ENCODE data around the gene NCLN.
"Not testable (repeated sequence)": the region's sequence is repeated elsewhere in the genome, so short reads cannot be mapped to it uniquely, and the experiment has no call there.

Gene NCLN

GRCh38 chr19:3235604-3236003 is 49.9 kb downstream of the NCLN start:
- H3K9me3 Mint-ChIP-seq; H3K27ac Mint-ChIP-seq (ENCODE audit: low read depth); H3K4me3 Mint-ChIP-seq; DNase-seq (ENCODE audit: low spot score in 2 of 2); H3K36me3 Mint-ChIP-seq (ENCODE audit: insufficient read depth); H3K4me1 Mint-ChIP-seq; ATAC-seq (replicated peaks; ENCODE audit: extremely low read depth, poor library complexity, severe bottlenecking): not testable (repeated sequence)
- H3K27me3 Mint-ChIP-seq: peaks cover 29% of the 10 kb centered on the region

- Mint-ChIP-seq H3K27ac (ENCODE audit: low read depth) (no peak overlapping the region), H3K4me3 (no peak overlapping the region), H3K9me3 (no peaks in the 10 kb centered on the region), H3K36me3 (ENCODE audit: insufficient read depth) (no peaks in the 10 kb centered on the region), H3K27me3 (peaks cover 29% of the 10 kb centered on the region), H3K4me1 (no peaks in the 10 kb centered on the region)
- ATAC-seq (replicated peaks; ENCODE audit: extremely low read depth, poor library complexity, severe bottlenecking) (no peak), DNase-seq (ENCODE audit: low spot score in 2 of 2) (no peak)
Measured at GRCh38 chr19:3236272-3236671, 50.5 kb downstream of the NCLN start.

GRCh38 chr19:3238066-3238561 is 52.4 kb downstream of the NCLN start:
- peaks cover 27% of the 10 kb centered on the region for H3K27me3 Mint-ChIP-seq
- ATAC-seq (replicated peaks; ENCODE audit: extremely low read depth, poor library complexity, severe bottlenecking) (no peak), DNase-seq (ENCODE audit: low spot score in 2 of 2) (no peak)
- no peaks in the 10 kb centered on the region for H3K4me1 Mint-ChIP-seq
- no peaks in the 10 kb centered on the region for H3K9me3 Mint-ChIP-seq
- no peak overlapping the region for H3K27ac Mint-ChIP-seq (ENCODE audit: low read depth)
- no peaks in the 10 kb centered on the region for H3K36me3 Mint-ChIP-seq (ENCODE audit: insufficient read depth)
- H3K4me3 Mint-ChIP-seq: no peak overlapping the region

GRCh38 chr19:3239367-3239766 is 53.6 kb downstream of the NCLN start:
- DNase-seq (ENCODE audit: low spot score in 2 of 2): no peak
- Mint-ChIP-seq H3K36me3 (ENCODE audit: insufficient read depth) (no peaks in the 10 kb centered on the region), H3K4me1 (no peaks in the 10 kb centered on the region), H3K9me3 (no peaks in the 10 kb centered on the region), H3K27me3 (peaks cover 18% of the 10 kb centered on the region), H3K27ac (ENCODE audit: low read depth) (no peak overlapping the region), H3K4me3 (no peak overlapping the region)
- ATAC-seq (replicated peaks; ENCODE audit: extremely low read depth, poor library complexity, severe bottlenecking): no peak

- Mint-ChIP-seq H3K4me1 (no peaks in the 10 kb centered on the region), H3K4me3 (no peak overlapping the region), H3K27ac (ENCODE audit: low read depth) (no peak overlapping the region), H3K27me3 (peaks cover 15% of the 10 kb centered on the region), H3K36me3 (ENCODE audit: insufficient read depth) (no peaks in the 10 kb centered on the region), H3K9me3 (no peaks in the 10 kb centered on the region)
- peak in 1 of 2 donors; percentile 30 for DNase-seq (ENCODE audit: low spot score in 2 of 2)
- no peak for ATAC-seq (replicated peaks; ENCODE audit: extremely low read depth, poor library complexity, severe bottlenecking)
Measured at GRCh38 chr19:3243819-3244700, 58.3 kb downstream of the NCLN start.

GRCh38 chr19:3245050-3245449 is 59.3 kb downstream of the NCLN start:
- Mint-ChIP-seq H3K27me3 (peaks cover 17% of the 10 kb centered on the region), H3K4me3 (no peak overlapping the region), H3K9me3 (no peaks in the 10 kb centered on the region), H3K27ac (ENCODE audit: low read depth) (no peak overlapping the region), H3K36me3 (ENCODE audit: insufficient read depth) (no peaks in the 10 kb centered on the region), H3K4me1 (no peaks in the 10 kb centered on the region)
- ATAC-seq (replicated peaks; ENCODE audit: extremely low read depth, poor library complexity, severe bottlenecking) (no peak), DNase-seq (ENCODE audit: low spot score in 2 of 2) (no peak)

GRCh38 chr19:3248728-3249326 is 63.1 kb downstream of the NCLN start:
- no peaks in the 10 kb centered on the region for H3K9me3 Mint-ChIP-seq
- no peaks in the 10 kb centered on the region for H3K4me1 Mint-ChIP-seq
- H3K27ac Mint-ChIP-seq (ENCODE audit: low read depth): no peak overlapping the region
- ATAC-seq (replicated peaks; ENCODE audit: extremely low read depth, poor library complexity, severe bottlenecking): no peak
- no peak overlapping the region for H3K4me3 Mint-ChIP-seq
- DNase-seq (ENCODE audit: low spot score in 2 of 2): no peak
- H3K27me3 Mint-ChIP-seq: peaks cover 26% of the 10 kb centered on the region
- H3K36me3 Mint-ChIP-seq (ENCODE audit: insufficient read depth): no peaks in the 10 kb centered on the region

GRCh38 chr19:3249408-3249807 is 63.7 kb downstream of the NCLN start:
- Mint-ChIP-seq H3K27me3 (peaks cover 26% of the 10 kb centered on the region), H3K27ac (ENCODE audit: low read depth) (no peak overlapping the region), H3K4me3 (no peak overlapping the region), H3K4me1 (no peaks in the 10 kb centered on the region), H3K9me3 (peaks cover 2% of the 10 kb centered on the region), H3K36me3 (ENCODE audit: insufficient read depth) (no peaks in the 10 kb centered on the region)
- DNase-seq (ENCODE audit: low spot score in 2 of 2) (no peak), ATAC-seq (replicated peaks; ENCODE audit: extremely low read depth, poor library complexity, severe bottlenecking) (no peak)

- Mint-ChIP-seq H3K27me3 (peaks cover 26% of the 10 kb centered on the region), H3K36me3 (ENCODE audit: insufficient read depth) (no peaks in the 10 kb centered on the region), H3K4me3 (no peak overlapping the region), H3K27ac (ENCODE audit: low read depth) (no peak overlapping the region), H3K9me3 (peaks cover 7% of the 10 kb centered on the region), H3K4me1 (no peaks in the 10 kb centered on the region)
- DNase-seq (ENCODE audit: low spot score in 2 of 2) (no peak), ATAC-seq (replicated peaks; ENCODE audit: extremely low read depth, poor library complexity, severe bottlenecking) (no peak)
Measured at GRCh38 chr19:3250675-3251074, 64.9 kb downstream of the NCLN start.

- H3K27me3 Mint-ChIP-seq: peaks cover 26% of the 10 kb centered on the region
- no peak overlapping the region for H3K27ac Mint-ChIP-seq (ENCODE audit: low read depth)
- H3K9me3 Mint-ChIP-seq: peaks cover 7% of the 10 kb centered on the region
- no peak for ATAC-seq (replicated peaks; ENCODE audit: extremely low read depth, poor library complexity, severe bottlenecking)
- no peak overlapping the region for H3K4me3 Mint-ChIP-seq
- H3K4me1 Mint-ChIP-seq: no peaks in the 10 kb centered on the region
- no peak for DNase-seq (ENCODE audit: low spot score in 2 of 2)
- H3K36me3 Mint-ChIP-seq (ENCODE audit: insufficient read depth): no peaks in the 10 kb centered on the region
Measured at GRCh38 chr19:3251229-3251628, 65.5 kb downstream of the NCLN start.

- H3K4me3 Mint-ChIP-seq: no peak overlapping the region
- peaks cover 7% of the 10 kb centered on the region for H3K9me3 Mint-ChIP-seq
- H3K27ac Mint-ChIP-seq (ENCODE audit: low read depth): no peak overlapping the region
- no peaks in the 10 kb centered on the region for H3K36me3 Mint-ChIP-seq (ENCODE audit: insufficient read depth)
- ATAC-seq (replicated peaks; ENCODE audit: extremely low read depth, poor library complexity, severe bottlenecking): no peak
- DNase-seq (ENCODE audit: low spot score in 2 of 2): no peak
- H3K27me3 Mint-ChIP-seq: peaks cover 26% of the 10 kb centered on the region
- no peaks in the 10 kb centered on the region for H3K4me1 Mint-ChIP-seq
Measured at GRCh38 chr19:3252650-3253049, 66.9 kb downstream of the NCLN start.

- Mint-ChIP-seq H3K27me3 (peaks cover 26% of the 10 kb centered on the region), H3K9me3 (peaks cover 7% of the 10 kb centered on the region), H3K4me3 (no peak overlapping the region), H3K4me1 (no peaks in the 10 kb centered on the region), H3K36me3 (ENCODE audit: insufficient read depth) (no peaks in the 10 kb centered on the region), H3K27ac (ENCODE audit: low read depth) (no peak overlapping the region)
- DNase-seq (ENCODE audit: low spot score in 2 of 2) (no peak), ATAC-seq (replicated peaks; ENCODE audit: extremely low read depth, poor library complexity, severe bottlenecking) (no peak)
Measured at GRCh38 chr19:3253270-3253669, 67.5 kb downstream of the NCLN start.

GRCh38 chr19:3254520-3254919 is 68.8 kb downstream of the NCLN start:
- Mint-ChIP-seq H3K27ac (ENCODE audit: low read depth) (no peak overlapping the region), H3K9me3 (peaks cover 7% of the 10 kb centered on the region), H3K4me3 (no peak overlapping the region), H3K36me3 (ENCODE audit: insufficient read depth) (no peaks in the 10 kb centered on the region), H3K4me1 (no peaks in the 10 kb centered on the region), H3K27me3 (peaks cover 27% of the 10 kb centered on the region)
- DNase-seq (ENCODE audit: low spot score in 2 of 2) (no peak), ATAC-seq (replicated peaks; ENCODE audit: extremely low read depth, poor library complexity, severe bottlenecking) (no peak)
